Activated effector memory CD4-positive, alpha-beta T cell treated with Interleukin-2 at 50 U/mL for 16 hours (primary cell): ENCODE measurements around the gene DNAJB13.

ENCODE experiments used
- DNase-seq: peaks from one replicate; pipeline ENCODE4 v3.0.0-alpha.2; 2020

DNAJB13 gene

GRCh38 chr11:74001822-74002286 is 51.0 kb downstream of the DNAJB13 start:
- DNase-seq = no peak

- no peak for DNase-seq
These were observed 52.0 kb downstream of the DNAJB13 start for GRCh38 chr11:74002832-74003231.

GRCh38 chr11:74004046-74004695 is 53.3 kb downstream of the DNAJB13 start:
- no peak for DNase-seq

DNA sequence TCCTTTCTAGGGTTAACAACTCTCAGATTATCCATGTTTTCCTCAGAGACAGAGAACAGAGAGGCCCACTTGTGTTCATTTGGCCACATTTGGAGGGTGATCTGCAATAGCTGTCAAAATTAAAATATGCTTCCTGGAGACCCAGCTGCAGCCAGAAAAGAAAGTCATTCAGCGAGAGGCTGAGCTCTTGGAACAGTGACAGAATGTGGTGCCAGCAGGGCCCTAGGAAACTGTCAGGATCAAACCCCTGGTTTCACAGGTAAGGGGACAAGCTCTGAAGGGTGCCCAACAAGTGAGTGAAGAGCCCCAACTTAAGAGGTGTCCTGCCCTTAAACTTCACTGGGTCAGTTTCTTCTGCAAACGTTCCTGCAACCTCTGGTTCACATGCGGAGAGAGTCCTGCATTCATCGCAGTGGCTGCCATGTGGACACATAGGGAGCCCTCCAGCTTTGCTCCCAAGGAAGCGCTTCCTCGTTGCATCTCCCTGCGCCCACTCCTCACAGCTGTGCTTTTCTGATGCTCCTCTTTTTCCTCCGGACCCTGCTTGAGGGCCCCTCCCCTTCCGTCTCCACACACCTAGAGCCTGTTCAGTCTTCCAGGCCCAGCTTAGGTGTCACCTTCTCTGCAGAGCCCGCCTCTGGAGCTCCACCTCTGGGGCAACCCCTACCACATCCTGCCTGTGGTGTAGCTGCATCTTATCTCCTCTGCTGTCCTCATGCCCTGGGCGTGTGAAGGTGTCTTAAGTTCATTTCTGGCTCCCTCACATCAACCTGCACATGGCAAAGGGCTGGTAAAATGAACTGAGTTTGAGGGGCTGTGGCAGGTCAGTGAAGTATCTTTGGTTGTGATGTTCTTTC is 54.2 kb downstream of the DNAJB13 start:
- peak; percentile 82 for DNase-seq

DNA sequence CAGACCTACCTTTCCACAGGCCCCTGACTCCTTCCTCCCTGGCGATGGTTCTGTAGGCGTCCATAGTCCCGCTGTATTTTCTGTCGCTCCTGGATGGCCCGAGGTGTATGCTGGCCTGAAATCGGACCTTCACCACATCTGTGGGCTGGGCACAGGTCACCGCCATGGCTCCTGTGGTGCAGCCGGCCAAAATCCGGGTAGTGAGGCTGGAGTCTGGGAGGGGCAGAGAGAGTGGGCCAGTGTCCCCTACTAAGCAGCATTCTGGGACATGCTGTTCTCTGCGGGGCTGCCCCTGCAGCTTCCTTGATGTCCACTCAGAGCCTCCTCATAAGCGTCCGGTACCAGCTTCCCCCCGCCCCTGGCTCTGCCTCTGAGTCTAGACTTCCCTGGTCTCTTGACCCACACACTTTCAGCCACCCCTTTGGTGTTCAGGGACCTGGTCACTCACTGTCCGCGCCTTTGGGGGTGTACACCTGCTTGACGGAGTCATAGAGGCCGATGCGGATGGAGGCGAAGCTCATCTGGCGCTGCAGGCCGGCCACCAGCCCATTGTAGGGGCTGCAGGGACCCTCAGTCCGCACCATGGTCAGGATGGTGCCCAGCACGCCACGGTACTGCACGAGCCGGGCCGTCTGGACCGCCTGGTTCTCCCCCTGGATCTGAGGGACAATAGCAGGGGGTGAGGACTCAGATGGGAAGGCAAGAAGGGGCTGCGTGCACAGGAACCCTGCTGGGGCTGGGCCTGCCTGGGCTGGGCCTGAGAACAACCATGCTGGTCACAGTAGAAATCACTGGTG is 55.1 kb downstream of the DNAJB13 start:
- no peak for DNase-seq

GRCh38 chr11:74006743-74007304 is 56.0 kb downstream of the DNAJB13 start:
- DNase-seq = no peak

- DNase-seq = no peak
These were observed 57.0 kb downstream of the DNAJB13 start for GRCh38 chr11:74007691-74008372.

- no peak for DNase-seq
These were observed 57.8 kb downstream of the DNAJB13 start, which contains the start of gene UCP3 for GRCh38 chr11:74008373-74009229. Gene UCP3, minus strand, starts transcription at chr11:74009085. Its CDS starts 2,043 bp downstream, at chr11:74007042.

GRCh38 chr11:74009230-74009547 is 58.4 kb downstream of the DNAJB13 start:
- no peak for DNase-seq

- DNase-seq = no peak
These were observed 59.0 kb downstream of the DNAJB13 start for GRCh38 chr11:74009675-74010305.

- no peak for DNase-seq
These were observed 59.8 kb downstream of the DNAJB13 start for GRCh38 chr11:74010306-74011300.

DNA sequence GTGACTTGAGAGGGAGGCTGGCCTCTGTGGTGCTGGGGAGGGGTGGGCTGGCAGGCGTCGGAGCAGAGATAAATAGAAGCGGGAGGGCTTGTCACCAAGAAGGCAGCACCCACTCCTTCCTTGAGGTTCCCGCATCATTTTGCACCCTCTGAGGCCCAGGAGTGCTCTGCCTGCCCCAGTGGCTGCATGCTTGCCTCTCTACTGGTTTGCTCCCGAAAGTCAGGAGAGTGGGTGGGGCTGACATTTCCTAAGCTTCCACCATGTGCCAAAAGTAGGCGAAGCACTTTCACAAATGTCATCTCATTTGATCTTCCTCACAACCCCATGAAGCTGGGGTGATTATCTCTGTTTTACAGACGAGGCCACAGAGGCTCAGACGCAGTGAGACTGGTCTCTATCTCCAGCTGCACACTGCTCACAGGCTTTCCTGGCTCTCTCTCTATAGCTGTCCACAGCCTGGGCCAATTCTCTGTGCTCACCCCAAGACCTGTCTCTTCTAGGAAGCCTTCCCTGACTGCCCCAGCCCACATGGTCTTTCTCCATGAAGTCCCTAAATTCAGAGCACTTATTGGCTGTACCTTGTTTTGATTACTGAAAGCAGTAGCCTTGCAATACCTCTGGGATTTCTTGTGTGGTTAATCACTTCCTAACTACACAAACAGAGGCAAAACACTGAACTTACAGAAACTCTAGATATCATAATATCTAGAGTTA is 60.7 kb downstream of the DNAJB13 start:
- DNase-seq = no peak

DNA sequence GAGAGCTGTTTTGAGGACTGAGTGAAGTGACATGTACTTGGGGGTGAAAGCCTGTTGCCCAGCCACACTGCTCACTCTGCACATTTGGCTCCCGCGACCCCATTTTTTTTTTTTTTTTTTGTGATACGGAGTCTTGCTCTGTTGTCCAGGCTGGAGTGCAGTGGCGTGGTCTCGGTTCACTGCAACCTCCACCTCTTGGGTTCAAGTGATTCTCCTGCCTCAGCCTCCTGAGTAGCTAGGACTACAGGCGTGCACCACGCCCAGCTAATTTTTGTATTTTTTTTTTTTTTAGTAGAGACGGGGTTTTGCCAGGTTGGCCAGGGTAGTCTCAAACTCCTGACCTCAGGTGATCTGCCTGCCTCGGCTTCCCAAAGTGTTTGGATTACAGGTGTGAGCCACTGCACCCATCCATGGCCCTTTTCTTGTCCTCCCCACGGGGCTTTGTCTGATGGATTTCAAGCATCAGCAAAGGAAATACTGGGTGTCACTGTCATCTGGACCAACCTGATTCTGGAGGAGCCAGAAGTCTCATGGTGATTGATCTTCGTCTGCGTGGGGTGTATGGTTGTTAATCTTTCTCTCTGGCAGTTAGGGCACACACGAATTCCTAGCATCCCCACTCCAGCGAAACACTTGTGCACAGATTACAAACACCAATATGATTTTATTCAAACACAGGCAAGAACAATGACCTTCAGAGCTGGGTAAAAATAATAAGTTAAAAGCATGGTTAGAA is 61.4 kb downstream of the DNAJB13 start:
- DNase-seq = no peak

DNA sequence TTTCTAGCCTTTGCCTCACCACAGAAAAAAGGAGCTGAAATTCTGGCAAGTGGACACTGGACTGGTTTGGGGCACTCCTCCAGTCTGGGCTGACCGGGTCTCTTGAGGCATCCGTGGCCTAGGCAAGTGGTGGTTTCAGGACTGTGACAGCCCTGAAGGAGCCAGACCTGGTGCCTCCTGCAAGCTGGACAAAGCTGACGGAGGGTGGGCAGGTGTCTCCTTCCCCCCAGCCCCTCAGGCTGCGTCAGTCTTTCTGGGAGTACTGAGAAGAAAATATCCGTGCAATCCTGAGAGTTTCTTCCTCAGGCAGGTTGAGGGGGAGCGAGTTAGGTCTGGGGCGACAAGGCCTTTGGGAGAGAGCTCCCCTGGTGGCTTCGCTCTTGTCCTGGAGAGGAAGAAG is 62.3 kb downstream of the DNAJB13 start:
- no peak for DNase-seq

DNA sequence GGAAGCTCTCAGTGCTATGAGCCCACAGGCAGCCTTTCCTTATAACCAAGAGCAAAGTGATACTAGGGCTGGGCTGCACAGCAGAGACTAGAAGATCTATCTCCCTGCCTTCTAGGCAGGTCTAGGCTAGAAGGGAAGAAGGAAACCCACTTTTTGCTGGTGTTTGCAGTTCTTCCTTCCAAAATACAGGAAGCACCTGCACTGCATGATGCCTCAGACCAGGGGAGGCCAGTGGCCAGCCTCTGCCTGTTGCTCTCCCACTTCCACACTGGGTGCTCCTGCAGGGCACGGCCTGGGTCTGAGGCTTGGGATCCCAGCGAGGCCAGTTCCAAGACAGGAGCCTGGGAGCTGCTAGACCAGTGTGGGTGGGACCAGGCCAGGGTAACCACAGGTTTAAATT is 64.1 kb downstream of the DNAJB13 start:
- DNase-seq = no peak

DNA sequence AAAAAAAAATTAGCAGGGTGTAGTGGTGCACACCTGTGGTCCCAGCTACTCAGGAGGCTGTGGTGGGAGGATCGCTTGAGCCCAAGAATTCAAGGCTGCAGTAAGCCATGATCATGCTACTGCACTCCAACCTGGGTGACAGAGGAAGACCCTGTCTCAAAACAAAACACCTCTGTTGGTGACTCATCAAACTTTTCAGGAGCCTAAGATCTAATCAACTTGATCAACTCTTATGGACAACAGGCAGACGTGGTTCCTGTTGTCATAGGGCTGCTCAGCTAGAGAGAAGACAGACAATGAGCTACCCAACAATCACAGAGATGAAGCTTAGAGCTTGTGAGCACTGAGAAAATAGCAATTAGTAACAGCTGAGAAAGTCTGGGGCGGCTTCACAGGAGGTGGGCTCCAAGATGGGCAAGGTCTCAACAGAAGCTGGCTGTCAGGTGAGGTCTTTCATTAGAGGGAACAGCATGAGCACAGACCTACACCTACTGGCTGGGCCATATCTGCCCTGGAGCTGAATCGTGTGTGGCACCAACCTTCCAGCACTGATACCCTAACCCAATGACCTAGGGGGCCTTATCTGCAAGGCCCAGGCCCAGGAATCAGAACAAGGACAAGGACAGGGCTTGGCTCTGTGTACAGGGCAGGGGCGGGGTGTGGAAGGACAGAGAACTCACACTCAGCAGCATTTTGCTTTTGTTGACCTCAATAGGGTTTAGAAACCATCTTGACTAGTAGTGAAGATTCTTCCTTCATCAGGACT is 65.3 kb downstream of the DNAJB13 start:
- no peak for DNase-seq

GRCh38 chr11:74017631-74018030 is 66.8 kb downstream of the DNAJB13 start:
- no peak for DNase-seq
